ENCODE results near the gene SRGAP3. TPM values are rescaled to one million over a fixed set of nuclear protein-coding genes. Genes with fewer than 3 reads are reported as not detected.

Gene SRGAP3
- total and polyA plus RNA-seq, 2 donors (not counting 1 experiment from before 2014, with no cell fraction given) = 1.4 to 1.5 TPM

DNA sequence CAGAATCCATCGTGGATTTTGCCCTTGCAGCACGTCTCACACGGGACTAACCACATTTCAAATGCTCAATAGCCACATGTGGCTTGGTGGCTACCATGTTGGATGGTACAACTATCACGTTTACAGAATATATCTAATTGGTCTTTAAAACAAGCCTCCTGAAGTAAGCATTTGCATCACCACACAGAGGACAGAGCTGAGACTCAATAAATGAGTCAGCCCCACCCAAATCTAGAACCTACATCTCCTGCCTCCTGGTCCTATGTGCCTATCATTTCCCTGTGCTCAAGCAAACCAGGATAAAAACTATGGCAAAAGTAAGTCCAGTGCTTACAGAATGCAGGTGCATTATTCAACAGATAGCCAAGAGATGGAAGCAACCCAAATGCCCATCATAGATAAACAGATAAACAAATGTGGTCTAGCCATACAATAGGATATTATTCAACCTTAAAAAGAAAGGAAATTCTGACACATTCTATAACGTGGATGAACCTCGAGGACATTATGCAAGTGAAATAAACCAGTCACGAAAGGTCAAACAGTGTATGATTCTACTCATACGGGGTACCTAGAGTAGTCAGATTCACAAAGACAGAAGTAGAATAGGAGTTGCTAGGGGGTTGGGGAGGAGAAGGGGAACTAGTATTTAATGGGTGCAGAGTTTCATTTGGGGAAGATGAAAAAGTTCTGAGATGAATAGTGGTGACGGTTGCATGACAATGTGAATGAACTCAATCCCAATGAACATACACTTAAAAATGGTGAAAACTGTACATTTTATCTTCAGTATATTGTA, 43.9 kb downstream of the SRGAP3 start:
- no peak overlapping the region for H3K4me3 ChIP-seq (ENCODE audit: control extremely low read depth in 1 of 5, extremely low read depth in 1 of 5, insufficient read depth in 1 of 5, low read depth in 2 of 5, low read length in 4 of 5)
- H3K9ac ChIP-seq (ENCODE audit: low read length) = no peak overlapping the region
- H4K20me1 ChIP-seq (ENCODE audit: control insufficient read depth, insufficient read depth, low read length, poor library complexity, severe bottlenecking) = no peaks in the 10 kb centered on the region
- H3K79me2 ChIP-seq (ENCODE audit: control insufficient read depth, insufficient read depth, low read length) = no peaks in the 10 kb centered on the region
- H3K4me1 ChIP-seq (ENCODE audit: control insufficient read depth in 2 of 2, insufficient read depth in 2 of 2, low read length in 2 of 2) = no peaks in the 10 kb centered on the region
- Mint-ChIP-seq H3K4me1 (no peaks in the 10 kb centered on the region), H3K27ac (no peak overlapping the region), H3K9me3 (ENCODE audit: insufficient read depth) (no peaks in the 10 kb centered on the region), H3K27me3 (peaks cover 14% of the 10 kb centered on the region), H3K4me3 (no peak overlapping the region)
- H2AFZ ChIP-seq (ENCODE audit: insufficient read depth, low read depth, low read length, poor library complexity, severe bottlenecking) = no peak overlapping the region
- no peak for DNase-seq
- ATAC-seq (ENCODE audit: low read depth) = no peak
- no peak overlapping the region for H3K27ac ChIP-seq (ENCODE audit: low read length in 2 of 2)
- 91% methylated on average over 3 of the region's 9 CpGs for WGBS (ENCODE audit: insufficient coverage)
- intact Hi-C loops (cut with micrococcal nuclease) = no loop called here
- no peaks in the 10 kb centered on the region for H3K36me3 ChIP-seq (replicated peaks in 1 of 2; ENCODE audit: control extremely low read depth in 1 of 2, control insufficient read depth in 1 of 2, extremely low read depth in 1 of 2, insufficient read depth in 2 of 2, low read length in 1 of 2)
- H3K4me2 ChIP-seq (replicated peaks; ENCODE audit: low read depth, low read length, poor library complexity, severe bottlenecking) = no peak overlapping the region
- POLR2A ChIA-PET = no interaction called here
- CTCF ChIA-PET = no interaction called here
- H3K27me3 ChIP-seq (replicated peaks in 1 of 4; ENCODE audit: control extremely low read depth in 1 of 4, control insufficient read depth in 3 of 4, insufficient read depth in 4 of 4, low read length in 3 of 4) = peaks cover 0 to 2% (median 0%) of the 10 kb centered on the region in 4 experiments
- TF ChIP-seq, protein P1, sequence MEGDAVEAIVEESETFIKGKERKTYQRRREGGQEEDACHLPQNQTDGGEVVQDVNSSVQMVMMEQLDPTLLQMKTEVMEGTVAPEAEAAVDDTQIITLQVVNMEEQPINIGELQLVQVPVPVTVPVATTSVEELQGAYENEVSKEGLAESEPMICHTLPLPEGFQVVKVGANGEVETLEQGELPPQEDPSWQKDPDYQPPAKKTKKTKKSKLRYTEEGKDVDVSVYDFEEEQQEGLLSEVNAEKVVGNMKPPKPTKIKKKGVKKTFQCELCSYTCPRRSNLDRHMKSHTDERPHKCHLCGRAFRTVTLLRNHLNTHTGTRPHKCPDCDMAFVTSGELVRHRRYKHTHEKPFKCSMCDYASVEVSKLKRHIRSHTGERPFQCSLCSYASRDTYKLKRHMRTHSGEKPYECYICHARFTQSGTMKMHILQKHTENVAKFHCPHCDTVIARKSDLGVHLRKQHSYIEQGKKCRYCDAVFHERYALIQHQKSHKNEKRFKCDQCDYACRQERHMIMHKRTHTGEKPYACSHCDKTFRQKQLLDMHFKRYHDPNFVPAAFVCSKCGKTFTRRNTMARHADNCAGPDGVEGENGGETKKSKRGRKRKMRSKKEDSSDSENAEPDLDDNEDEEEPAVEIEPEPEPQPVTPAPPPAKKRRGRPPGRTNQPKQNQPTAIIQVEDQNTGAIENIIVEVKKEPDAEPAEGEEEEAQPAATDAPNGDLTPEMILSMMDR (IDR thresholded peaks at IDR 0.05) = no peak
- TF ChIP-seq EZH2 (IDR thresholded peaks at IDR 0.05; ENCODE audit: borderline replicate concordance, insufficient read depth, low read depth, low read length, poor library complexity, severe bottlenecking) = no peak
- no peaks in the 10 kb centered on the region for H3K9me3 ChIP-seq (ENCODE audit: control extremely low read depth in 1 of 3, control insufficient read depth in 2 of 3, insufficient read depth in 1 of 3, low read length in 2 of 3)

DNA sequence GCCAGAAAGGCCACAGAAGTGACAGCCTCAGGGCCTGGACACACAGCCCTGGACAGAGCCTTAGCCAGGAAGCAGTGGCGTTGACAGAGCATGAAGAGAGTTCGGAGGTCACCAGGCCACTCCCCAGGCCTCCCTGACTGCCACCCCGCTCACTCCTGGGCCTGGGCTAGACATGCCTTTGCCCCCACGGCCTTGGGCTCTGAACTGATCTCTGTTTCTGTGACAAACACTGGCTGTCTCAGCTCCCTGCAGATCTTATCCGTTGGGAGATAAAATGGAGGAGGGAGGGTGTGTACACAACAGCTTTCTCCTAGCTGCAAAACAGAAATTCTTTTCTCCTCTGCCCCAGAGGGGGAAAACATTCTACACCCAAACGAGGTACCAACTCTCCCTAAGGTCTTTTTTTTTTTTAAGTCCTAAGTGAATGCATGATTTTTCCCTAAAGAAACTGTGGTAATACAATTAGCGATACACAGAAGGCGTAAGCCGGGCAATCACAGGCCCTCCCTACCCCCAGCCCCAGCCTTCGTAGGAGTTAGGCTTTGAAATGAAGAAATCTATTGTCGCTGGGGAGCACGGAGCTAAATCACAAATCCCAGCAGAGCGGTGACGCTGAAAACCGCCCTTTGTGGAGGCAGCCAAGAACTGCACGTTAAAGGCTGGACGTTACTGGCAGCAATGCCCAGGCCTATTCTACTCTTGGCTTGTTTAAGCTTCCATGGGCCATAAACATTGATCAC, 45.0 kb downstream of the SRGAP3 start:
- no peaks in the 10 kb centered on the region for H3K36me3 ChIP-seq (replicated peaks in 1 of 2; ENCODE audit: control extremely low read depth in 1 of 2, control insufficient read depth in 1 of 2, extremely low read depth in 1 of 2, insufficient read depth in 2 of 2, low read length in 1 of 2)
- CTCF ChIA-PET = no interaction called here

More for the DNA sequence above, 45.0 kb downstream of the SRGAP3 start:
- Histone ChIP-seq H3K27me3 (replicated peaks in 1 of 4; ENCODE audit: control extremely low read depth in 1 of 4, control insufficient read depth in 3 of 4, insufficient read depth in 4 of 4, low read length in 3 of 4) (peaks cover 0 to 2% (median 0%) of the 10 kb centered on the region in 4 experiments), H3K27ac (ENCODE audit: low read length in 2 of 2) (no peak overlapping the region), H3K4me2 (replicated peaks; ENCODE audit: low read depth, low read length, poor library complexity, severe bottlenecking) (no peak overlapping the region), H4K20me1 (ENCODE audit: control insufficient read depth, insufficient read depth, low read length, poor library complexity, severe bottlenecking) (no peaks in the 10 kb centered on the region), H2AFZ (ENCODE audit: insufficient read depth, low read depth, low read length, poor library complexity, severe bottlenecking) (no peak overlapping the region), H3K9me3 (ENCODE audit: control extremely low read depth in 1 of 3, control insufficient read depth in 2 of 3, insufficient read depth in 1 of 3, low read length in 2 of 3) (no peaks in the 10 kb centered on the region), H3K9ac (ENCODE audit: low read length) (no peak overlapping the region), H3K79me2 (ENCODE audit: control insufficient read depth, insufficient read depth, low read length) (no peaks in the 10 kb centered on the region), H3K4me1 (ENCODE audit: control insufficient read depth in 2 of 2, insufficient read depth in 2 of 2, low read length in 2 of 2) (no peaks in the 10 kb centered on the region), H3K4me3 (ENCODE audit: control extremely low read depth in 1 of 5, extremely low read depth in 1 of 5, insufficient read depth in 1 of 5, low read depth in 2 of 5, low read length in 4 of 5) (no peak overlapping the region)
- intact Hi-C loops (cut with micrococcal nuclease) = no loop called here
- TF ChIP-seq, protein P1 (IDR thresholded peaks at IDR 0.05) = no peak
- TF ChIP-seq EZH2 (IDR thresholded peaks at IDR 0.05; ENCODE audit: borderline replicate concordance, insufficient read depth, low read depth, low read length, poor library complexity, severe bottlenecking) = no peak
- WGBS (ENCODE audit: insufficient coverage) = 93% methylated on average over 12 of the region's 17 CpGs
- POLR2A ChIA-PET = no interaction called here
- Mint-ChIP-seq H3K27me3 (peaks cover 14% of the 10 kb centered on the region), H3K9me3 (ENCODE audit: insufficient read depth) (no peaks in the 10 kb centered on the region), H3K4me3 (no peak overlapping the region), H3K4me1 (no peaks in the 10 kb centered on the region), H3K27ac (no peak overlapping the region)
- DNase-seq = no peak
- ATAC-seq (ENCODE audit: low read depth) = no peak

All from B cell (primary cell).